RWPE1 (cell line): ENCODE data around the gene SPN.
"Not testable (repeated sequence)": the region's sequence is repeated elsewhere in the genome, so short reads cannot be mapped to it uniquely, and the experiment has no call there.

Experiments
- CTCF ChIA-PET: fragments of 350-600 bp; sonication (Branson Sonifier 250); formaldehyde crosslinking; extraction: SDS; loops from one replicate; lab custom pipeline; 2021; lab: Yijun Ruan, JAX
- POLR2A ChIA-PET: fragments of 400-600 bp; formaldehyde crosslinking; extraction: SDS; loops from one replicate; lab custom pipeline; 2020; ENCODE audit warnings: antibody characterized with exemption; ENCODE audit not compliant: low non-redundant PET; lab: Yijun Ruan, JAX
- DNase-seq: peaks from one replicate; pipeline ENCODE4 v3.0.0; 2012; ENCODE audit warnings: low spot score
- H3K27ac ChIP-seq: fragments of 450-650 bp; 2 replicates; pipeline ENCODE4 v1.5.1; 2017
- TF ChIP-seq, protein P1 (sequence below): fragments of 450-650 bp; conservative IDR thresholded peaks from 2 replicates; pipeline ENCODE4 v1.5.1; 2017; ENCODE audit warnings: low read depth, mild to moderate bottlenecking

Gene SPN

DNA sequence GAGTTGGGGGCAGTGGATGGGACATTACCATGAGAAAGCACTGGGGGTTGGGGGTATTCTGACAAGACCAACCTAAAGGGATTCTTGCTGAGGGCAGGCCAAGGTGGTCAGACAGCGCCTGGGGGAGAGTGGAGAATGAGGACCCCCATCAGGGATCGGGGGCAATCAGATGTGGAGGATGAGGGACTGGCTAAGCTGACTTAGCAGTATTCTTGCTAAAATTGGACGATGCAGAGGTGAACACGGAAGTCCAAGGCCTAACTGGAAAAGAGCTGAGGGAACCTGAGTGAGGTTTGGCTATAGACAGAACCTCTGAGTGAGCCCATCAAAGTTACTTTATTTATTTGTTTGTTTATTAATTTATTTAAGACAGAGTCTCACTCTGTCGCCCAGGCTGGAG lies 25.1 kb downstream of the SPN start:
- H3K27ac ChIP-seq: no peak overlapping the region
- ChIA-PET POLR2A (no interaction called here), CTCF (no interaction called here)
- TF ChIP-seq, protein P1, sequence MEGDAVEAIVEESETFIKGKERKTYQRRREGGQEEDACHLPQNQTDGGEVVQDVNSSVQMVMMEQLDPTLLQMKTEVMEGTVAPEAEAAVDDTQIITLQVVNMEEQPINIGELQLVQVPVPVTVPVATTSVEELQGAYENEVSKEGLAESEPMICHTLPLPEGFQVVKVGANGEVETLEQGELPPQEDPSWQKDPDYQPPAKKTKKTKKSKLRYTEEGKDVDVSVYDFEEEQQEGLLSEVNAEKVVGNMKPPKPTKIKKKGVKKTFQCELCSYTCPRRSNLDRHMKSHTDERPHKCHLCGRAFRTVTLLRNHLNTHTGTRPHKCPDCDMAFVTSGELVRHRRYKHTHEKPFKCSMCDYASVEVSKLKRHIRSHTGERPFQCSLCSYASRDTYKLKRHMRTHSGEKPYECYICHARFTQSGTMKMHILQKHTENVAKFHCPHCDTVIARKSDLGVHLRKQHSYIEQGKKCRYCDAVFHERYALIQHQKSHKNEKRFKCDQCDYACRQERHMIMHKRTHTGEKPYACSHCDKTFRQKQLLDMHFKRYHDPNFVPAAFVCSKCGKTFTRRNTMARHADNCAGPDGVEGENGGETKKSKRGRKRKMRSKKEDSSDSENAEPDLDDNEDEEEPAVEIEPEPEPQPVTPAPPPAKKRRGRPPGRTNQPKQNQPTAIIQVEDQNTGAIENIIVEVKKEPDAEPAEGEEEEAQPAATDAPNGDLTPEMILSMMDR: no peak
- no peak for DNase-seq

DNA sequence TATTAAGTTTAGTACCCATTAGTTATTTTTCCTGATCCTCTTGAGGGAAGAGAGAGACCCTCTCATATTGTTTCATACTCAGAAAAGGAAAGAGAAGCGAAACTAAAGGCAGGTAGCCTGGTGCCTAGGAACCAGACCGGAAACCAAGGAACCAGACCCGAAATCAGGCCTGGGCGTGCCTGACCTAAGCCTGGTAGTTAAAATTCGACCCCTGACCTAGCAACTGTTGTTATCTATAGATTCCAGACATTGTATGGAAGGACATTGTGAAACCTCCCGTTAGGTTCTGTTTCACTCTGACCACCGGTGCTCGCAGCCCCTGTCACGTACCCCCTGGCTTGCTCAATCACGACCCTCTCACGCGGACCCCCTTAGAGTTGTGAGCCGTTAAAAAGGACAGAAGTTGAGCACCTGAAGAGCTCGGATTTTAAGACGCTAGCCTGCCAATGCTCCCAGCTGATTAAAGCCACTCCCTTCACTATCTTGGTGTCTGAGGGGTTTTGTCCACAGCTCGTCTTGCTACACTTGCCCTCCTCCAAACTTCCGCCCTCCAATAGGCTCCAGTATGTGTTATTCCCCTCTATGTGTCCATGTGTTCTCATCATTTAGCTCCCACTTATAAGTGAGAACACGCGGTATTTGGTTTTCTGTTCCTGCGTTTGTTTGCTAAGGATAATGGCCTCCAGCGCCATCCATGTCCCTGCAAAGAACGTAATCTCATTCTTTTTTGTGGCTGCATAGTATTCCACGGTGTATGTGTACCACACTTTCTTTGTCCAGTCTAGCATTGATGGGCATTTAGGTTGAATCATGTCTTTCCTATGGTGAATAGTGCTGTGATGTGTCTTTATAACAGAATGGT lies 26.7 kb downstream of the SPN start:
- DNase-seq, POLR2A ChIA-PET, H3K27ac ChIP-seq, CTCF ChIA-PET: not testable (repeated sequence)

DNA sequence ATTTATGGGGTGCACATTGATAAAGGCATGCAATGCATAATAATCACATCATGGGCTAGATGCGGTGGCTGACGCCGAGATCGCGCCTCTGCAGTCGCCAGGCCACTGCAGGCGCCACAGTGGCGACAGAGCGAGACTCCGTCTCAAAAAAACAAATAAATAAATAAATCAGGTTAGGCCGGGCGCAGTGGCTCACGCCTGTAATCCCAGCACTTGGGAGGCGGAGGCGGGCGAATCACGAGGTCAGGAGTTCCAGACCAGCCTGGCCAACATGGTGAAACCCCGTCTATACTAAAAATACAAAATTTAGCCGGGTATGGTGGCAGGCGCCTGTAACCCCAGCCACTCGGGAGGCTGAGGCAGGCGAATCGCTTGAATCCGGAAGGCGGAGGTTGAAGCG lies 29.6 kb downstream of the SPN start:
- DNase-seq, H3K27ac ChIP-seq, POLR2A ChIA-PET: not testable (repeated sequence)
- CTCF ChIA-PET: interaction anchor here (0.6 to 0.7 kb wide), 3 partner anchors 25 to 156 kb away, joined by 3 read pairs; no protein-coding TSS in a partner anchor

DNA sequence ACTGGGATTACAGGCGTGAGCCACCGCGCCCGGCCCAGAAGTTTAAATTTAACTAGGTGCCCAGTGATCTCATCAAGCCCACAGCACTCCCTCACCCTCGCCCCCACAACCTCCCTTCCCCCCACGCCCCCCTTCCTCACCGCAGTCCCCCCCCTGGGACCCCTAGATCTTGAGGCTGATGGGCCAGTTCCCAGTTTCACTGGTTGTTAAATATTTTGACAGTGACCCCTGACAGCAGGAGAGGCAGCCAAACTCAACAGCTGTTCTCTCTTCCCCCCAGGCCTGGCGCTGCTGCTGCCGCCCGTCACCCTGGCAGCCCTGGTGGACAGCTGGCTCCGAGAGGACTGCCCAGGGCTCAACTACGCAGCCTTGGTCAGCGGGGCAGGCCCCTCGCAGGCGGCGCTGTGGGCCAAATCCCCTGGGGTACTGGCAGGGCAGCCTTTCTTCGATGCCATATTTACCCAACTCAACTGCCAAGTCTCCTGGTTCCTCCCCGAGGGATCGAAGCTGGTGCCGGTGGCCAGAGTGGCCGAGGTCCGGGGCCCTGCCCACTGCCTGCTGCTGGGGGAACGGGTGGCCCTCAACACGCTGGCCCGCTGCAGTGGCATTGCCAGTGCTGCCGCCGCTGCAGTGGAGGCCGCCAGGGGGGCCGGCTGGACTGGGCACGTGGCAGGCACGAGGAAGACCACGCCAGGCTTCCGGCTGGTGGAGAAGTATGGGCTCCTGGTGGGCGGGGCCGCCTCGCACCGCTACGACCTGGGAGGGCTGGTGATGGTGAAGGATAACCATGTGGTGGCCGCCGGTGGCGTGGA lies 31.5 kb downstream of the SPN start:
- ChIA-PET POLR2A (interaction anchor here (0.6 kb wide), 1 partner anchor 660 kb away, joined by 10 read pairs; no protein-coding TSS in a partner anchor), CTCF (interaction anchor here (0.6 to 0.8 kb wide), 2 partner anchors 333 to 699 kb away, joined by 3 to 7 read pairs; no protein-coding TSS in a partner anchor)
- TF ChIP-seq, protein P1: no peak
- H3K27ac ChIP-seq: no peak overlapping the region
- DNase-seq: no peak

DNA sequence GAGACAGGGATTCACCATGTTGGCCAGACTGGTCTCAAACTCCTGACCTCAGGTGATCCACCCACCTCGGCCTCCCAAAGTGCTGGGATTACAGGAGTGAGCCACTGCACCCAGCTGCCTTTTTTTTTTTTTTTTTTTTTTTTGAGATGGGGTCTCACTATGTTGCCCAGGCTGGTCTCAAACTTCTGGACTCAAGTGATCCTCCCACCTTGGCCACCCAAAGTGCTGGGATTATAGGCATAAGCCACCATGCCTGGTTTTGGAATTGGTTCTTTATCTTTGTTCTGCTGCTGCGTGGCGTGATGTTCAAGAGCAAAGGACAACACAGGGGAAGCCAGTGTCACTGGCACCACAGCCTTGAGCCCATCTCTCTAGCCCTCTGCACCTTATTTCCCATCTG lies 32.6 kb downstream of the SPN start:
- DNase-seq, H3K27ac ChIP-seq, POLR2A ChIA-PET: not testable (repeated sequence)
- CTCF ChIA-PET: interaction anchor here (0.5 to 0.6 kb wide), 2 partner anchors 34 to 90 kb away, joined by 3 read pairs; no protein-coding TSS in a partner anchor

DNA sequence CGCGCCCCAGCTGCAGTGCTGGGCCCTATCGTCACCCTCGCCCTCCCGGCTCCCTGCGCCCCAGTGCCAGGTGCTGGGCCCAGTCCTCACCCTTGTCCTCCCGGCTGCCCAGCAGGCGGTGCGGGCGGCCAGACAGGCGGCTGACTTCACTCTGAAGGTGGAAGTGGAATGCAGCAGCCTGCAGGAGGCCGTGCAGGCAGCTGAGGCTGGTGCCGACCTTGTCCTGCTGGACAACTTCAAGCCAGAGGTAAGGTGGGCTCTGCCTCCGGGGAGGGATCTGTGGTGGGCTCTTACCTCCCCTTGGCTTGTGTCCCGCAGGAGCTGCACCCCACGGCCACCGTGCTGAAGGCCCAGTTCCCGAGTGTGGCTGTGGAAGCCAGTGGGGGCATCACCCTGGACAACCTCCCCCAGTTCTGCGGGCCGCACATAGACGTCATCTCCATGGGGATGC lies 33.9 kb downstream of the SPN start:
- TF ChIP-seq, protein P1: no peak
- ChIA-PET CTCF (interaction anchor here (1.2 kb wide), 1 partner anchor 32 kb away, joined by 4 read pairs; no protein-coding TSS in a partner anchor), POLR2A (no interaction called here)
- H3K27ac ChIP-seq: no peak overlapping the region
- no peak for DNase-seq

DNA sequence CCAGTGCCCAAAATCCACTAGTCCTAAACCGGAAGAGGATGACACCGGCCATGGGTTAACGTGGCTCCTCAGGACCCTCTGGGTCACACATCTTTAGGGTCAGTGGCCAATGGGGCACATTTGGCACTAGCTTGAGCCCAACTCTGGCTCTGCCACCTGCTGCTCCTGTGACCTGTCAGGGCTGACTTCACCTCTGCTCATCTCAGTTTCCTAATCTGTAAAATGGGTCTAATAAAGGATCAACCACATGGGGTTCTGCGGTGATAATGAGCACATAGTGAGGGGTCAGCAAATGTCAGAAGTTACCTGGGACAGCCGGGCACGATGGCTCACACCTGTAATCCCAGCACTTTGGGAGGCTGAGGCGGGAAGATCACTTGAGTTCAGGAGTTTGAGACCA lies 34.3 kb downstream of the SPN start:
- POLR2A ChIA-PET: no interaction called here
- no peak for DNase-seq
- CTCF ChIA-PET: interaction anchor here (1.2 kb wide), 1 partner anchor 32 kb away, joined by 4 read pairs; no protein-coding TSS in a partner anchor
- no peak overlapping the region for H3K27ac ChIP-seq
- TF ChIP-seq, protein P1: no peak
